HepG2 (cell line): ENCODE results near the gene TM4SF1. TPM values are rescaled to one million over a fixed set of nuclear protein-coding genes. Genes with fewer than 3 reads are reported as not detected.

Experiments
- ATF1 ChIP-seq: IDR thresholded peaks from 2 replicates; pipeline ENCODE4 v1.6.1; 2016; ENCODE audit warnings: mild to moderate bottlenecking, control low read depth
- CHD4 ChIP-seq: fragments of 200-600 bp; sonication (generic); IDR thresholded peaks from 2 replicates; pipeline ENCODE4 v1.7.0; 2017; ENCODE audit warnings: mild to moderate bottlenecking, low read length, borderline replicate concordance
- KDM1A ChIP-seq: IDR thresholded peaks from 2 replicates; pipeline ENCODE4 v1.6.1; 2016; ENCODE audit warnings: missing compliant biosample characterization
- KLF9 ChIP-seq: IDR thresholded peaks from 2 replicates; pipeline ENCODE4 v1.6.1; 2016; ENCODE audit warnings: low read depth
- NCOR1 ChIP-seq: fragments of 200-600 bp; sonication (generic); IDR thresholded peaks from 2 replicates; pipeline ENCODE4 v1.7.0; 2017; ENCODE audit warnings: antibody characterized with exemption, low read length, borderline replicate concordance
- SPEN ChIP-seq: sonication (generic); formaldehyde crosslinking; IDR thresholded peaks from 2 replicates; pipeline ENCODE4 v1.5.1; 2020; ENCODE audit warnings: low read depth, mild to moderate bottlenecking, missing genetic modification reagents
- ZFP1 ChIP-seq: IDR thresholded peaks from 2 replicates; pipeline ENCODE4 v1.6.1; 2016
- ZNF558 ChIP-seq: sonication (generic); formaldehyde crosslinking; IDR thresholded peaks from 2 replicates; pipeline ENCODE4 v1.9.0; 2022; ENCODE audit warnings: mild to moderate bottlenecking, missing genetic modification reagents, borderline replicate concordance
- ZNF629 ChIP-seq: sonication (generic); formaldehyde crosslinking; conservative IDR thresholded peaks from 2 replicates; pipeline ENCODE4 v1.5.0; 2020; ENCODE audit warnings: missing genetic modification reagents
- ZSCAN9 ChIP-seq: IDR thresholded peaks from 2 replicates; pipeline ENCODE4 v1.6.1; 2016; ENCODE audit warnings: borderline replicate concordance
- polyA plus RNA-seq, 8 experiments: library from polyadenylated mRNA; depleted of rRNA in 3 of 8; stranded (reverse) in 7 of 8; unstranded in 1 of 8; fragments of >200 nt; fragmentation: Illumina TruSeq in 4 of 8; extraction: Trizol in 4 of 8; gene quantifications; 2 replicates each; pipeline versions ENCODE4 v1.2.1 to v1.2.3, GENCODE V29; 2011 to 2016; ENCODE audit warnings: low read depth in 4 of 8, missing spikeins in 1 of 8, mixed read lengths in 1 of 8; ENCODE audit not compliant: insufficient read depth in 1 of 8
- total RNA-seq, 5 experiments: library from RNA; depleted of rRNA; stranded (reverse); fragments of >200 nt; fragmentation: Illumina TruSeq; extraction: Trizol; gene quantifications; 2 replicates each; pipeline ENCODE4 v1.2.3, GENCODE V29; 2016; ENCODE audit warnings: low read depth in 1 of 5
- TF ChIP-seq, protein P1 (sequence below): sonication (generic); formaldehyde crosslinking; IDR thresholded peaks from 2 replicates; pipeline ENCODE4 v1.9.0; 2022; ENCODE audit warnings: missing genetic modification reagents, mild to moderate bottlenecking, borderline replicate concordance
- TF ChIP-seq, protein P2 (sequence below), 2 experiments: fragments of 450-650 bp in 1 of 2; sonication (generic) in 1 of 2; formaldehyde crosslinking in 1 of 2; IDR thresholded peaks; 2 replicates each; pipeline versions ENCODE4 v1.6.1 to v1.8.0; 2016 to 2022; ENCODE audit warnings: antibody characterized with exemption in 1 of 2, mild to moderate bottlenecking in 1 of 2, missing genetic modification reagents in 1 of 2
- TF ChIP-seq, protein P3 (sequence below): IDR thresholded peaks from 2 replicates; pipeline ENCODE4 v1.6.1; 2016; ENCODE audit warnings: low read depth, missing genetic modification reagents, missing compliant biosample characterization

TM4SF1 gene
- total and polyA plus RNA-seq, 2 of the 13 experiments (the other 11 are each of a cell fraction or from before 2014, with no cell fraction given): 431 to 1,359 TPM

DNA sequence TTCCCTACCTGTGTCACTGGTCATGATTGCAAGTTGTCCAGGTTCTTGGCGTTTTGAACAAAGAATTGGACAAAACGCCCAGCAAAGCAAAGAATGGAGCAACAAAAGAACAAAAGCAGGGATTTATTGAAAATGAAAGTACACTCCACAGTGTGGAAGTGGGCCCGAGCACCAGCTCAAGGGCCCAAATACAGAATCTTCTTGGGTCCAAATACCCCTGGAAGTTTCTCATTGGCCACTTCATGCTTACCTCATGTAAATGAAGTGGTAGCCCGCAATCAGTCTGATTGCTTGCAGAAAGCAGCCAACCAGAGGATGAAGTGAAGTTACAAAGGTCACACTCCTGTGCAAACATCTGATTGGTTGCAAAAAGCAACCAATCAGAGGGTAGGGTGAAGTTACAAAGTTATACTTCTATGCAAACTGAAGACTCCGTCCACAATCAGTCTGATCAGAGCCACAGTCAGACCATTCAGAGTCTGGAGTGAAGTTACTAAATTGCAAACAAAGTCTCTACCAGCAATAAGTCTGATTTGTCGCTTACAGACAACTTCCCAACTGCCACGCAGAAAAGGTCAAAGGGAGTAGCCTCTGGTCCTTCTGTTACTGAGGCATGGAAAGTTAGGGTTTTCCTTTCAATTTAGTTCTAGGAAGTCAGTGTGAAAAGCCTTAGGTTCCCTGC is 8.3 kb upstream of the TM4SF1 start (continued):
- TF ChIP-seq, protein P1, sequence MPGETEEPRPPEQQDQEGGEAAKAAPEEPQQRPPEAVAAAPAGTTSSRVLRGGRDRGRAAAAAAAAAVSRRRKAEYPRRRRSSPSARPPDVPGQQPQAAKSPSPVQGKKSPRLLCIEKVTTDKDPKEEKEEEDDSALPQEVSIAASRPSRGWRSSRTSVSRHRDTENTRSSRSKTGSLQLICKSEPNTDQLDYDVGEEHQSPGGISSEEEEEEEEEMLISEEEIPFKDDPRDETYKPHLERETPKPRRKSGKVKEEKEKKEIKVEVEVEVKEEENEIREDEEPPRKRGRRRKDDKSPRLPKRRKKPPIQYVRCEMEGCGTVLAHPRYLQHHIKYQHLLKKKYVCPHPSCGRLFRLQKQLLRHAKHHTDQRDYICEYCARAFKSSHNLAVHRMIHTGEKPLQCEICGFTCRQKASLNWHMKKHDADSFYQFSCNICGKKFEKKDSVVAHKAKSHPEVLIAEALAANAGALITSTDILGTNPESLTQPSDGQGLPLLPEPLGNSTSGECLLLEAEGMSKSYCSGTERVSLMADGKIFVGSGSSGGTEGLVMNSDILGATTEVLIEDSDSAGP (CRISPR knock-in tag): no peak
- TF ChIP-seq, protein P2, sequence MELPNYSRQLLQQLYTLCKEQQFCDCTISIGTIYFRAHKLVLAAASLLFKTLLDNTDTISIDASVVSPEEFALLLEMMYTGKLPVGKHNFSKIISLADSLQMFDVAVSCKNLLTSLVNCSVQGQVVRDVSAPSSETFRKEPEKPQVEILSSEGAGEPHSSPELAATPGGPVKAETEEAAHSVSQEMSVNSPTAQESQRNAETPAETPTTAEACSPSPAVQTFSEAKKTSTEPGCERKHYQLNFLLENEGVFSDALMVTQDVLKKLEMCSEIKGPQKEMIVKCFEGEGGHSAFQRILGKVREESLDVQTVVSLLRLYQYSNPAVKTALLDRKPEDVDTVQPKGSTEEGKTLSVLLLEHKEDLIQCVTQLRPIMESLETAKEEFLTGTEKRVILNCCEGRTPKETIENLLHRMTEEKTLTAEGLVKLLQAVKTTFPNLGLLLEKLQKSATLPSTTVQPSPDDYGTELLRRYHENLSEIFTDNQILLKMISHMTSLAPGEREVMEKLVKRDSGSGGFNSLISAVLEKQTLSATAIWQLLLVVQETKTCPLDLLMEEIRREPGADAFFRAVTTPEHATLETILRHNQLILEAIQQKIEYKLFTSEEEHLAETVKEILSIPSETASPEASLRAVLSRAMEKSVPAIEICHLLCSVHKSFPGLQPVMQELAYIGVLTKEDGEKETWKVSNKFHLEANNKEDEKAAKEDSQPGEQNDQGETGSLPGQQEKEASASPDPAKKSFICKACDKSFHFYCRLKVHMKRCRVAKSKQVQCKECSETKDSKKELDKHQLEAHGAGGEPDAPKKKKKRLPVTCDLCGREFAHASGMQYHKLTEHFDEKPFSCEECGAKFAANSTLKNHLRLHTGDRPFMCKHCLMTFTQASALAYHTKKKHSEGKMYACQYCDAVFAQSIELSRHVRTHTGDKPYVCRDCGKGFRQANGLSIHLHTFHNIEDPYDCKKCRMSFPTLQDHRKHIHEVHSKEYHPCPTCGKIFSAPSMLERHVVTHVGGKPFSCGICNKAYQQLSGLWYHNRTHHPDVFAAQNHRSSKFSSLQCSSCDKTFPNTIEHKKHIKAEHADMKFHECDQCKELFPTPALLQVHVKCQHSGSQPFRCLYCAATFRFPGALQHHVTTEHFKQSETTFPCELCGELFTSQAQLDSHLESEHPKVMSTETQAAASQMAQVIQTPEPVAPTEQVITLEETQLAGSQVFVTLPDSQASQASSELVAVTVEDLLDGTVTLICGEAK (IDR thresholded peaks at IDR 0.05): no peak
- TF ChIP-seq, protein P2 (CRISPR knock-in tag; IDR thresholded peaks at IDR 0.05): no peak; the same call in 1 of the 2 replicates
- TF ChIP-seq ZFP1 (CRISPR knock-in tag) (0 out of 2 replicates have a peak, but pooled peaks have one; percentile 36), ZSCAN9 (CRISPR knock-in tag) (peak; percentile 28; the same call in 1 of the 2 replicates), ZNF558 (CRISPR knock-in tag) (peak; percentile 52; the same call in 1 of the 2 replicates), SPEN (CRISPR knock-in tag) (peak; percentile 24; the same call in 1 of the 2 replicates), KDM1A (CRISPR knock-in tag) (no peak), CHD4 (no peak), NCOR1 (peak; percentile 72), ATF1 (peak; percentile 33; the same call in 1 of the 2 replicates), KLF9 (CRISPR knock-in tag) (no peak; the same call in 1 of the 2 replicates), ZNF629 (no peak)
- TF ChIP-seq, protein P3, sequence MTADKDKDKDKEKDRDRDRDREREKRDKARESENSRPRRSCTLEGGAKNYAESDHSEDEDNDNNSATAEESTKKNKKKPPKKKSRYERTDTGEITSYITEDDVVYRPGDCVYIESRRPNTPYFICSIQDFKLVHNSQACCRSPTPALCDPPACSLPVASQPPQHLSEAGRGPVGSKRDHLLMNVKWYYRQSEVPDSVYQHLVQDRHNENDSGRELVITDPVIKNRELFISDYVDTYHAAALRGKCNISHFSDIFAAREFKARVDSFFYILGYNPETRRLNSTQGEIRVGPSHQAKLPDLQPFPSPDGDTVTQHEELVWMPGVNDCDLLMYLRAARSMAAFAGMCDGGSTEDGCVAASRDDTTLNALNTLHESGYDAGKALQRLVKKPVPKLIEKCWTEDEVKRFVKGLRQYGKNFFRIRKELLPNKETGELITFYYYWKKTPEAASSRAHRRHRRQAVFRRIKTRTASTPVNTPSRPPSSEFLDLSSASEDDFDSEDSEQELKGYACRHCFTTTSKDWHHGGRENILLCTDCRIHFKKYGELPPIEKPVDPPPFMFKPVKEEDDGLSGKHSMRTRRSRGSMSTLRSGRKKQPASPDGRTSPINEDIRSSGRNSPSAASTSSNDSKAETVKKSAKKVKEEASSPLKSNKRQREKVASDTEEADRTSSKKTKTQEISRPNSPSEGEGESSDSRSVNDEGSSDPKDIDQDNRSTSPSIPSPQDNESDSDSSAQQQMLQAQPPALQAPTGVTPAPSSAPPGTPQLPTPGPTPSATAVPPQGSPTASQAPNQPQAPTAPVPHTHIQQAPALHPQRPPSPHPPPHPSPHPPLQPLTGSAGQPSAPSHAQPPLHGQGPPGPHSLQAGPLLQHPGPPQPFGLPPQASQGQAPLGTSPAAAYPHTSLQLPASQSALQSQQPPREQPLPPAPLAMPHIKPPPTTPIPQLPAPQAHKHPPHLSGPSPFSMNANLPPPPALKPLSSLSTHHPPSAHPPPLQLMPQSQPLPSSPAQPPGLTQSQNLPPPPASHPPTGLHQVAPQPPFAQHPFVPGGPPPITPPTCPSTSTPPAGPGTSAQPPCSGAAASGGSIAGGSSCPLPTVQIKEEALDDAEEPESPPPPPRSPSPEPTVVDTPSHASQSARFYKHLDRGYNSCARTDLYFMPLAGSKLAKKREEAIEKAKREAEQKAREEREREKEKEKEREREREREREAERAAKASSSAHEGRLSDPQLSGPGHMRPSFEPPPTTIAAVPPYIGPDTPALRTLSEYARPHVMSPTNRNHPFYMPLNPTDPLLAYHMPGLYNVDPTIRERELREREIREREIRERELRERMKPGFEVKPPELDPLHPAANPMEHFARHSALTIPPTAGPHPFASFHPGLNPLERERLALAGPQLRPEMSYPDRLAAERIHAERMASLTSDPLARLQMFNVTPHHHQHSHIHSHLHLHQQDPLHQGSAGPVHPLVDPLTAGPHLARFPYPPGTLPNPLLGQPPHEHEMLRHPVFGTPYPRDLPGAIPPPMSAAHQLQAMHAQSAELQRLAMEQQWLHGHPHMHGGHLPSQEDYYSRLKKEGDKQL (CRISPR knock-in tag): no peak
